HepG2 (cell line): ENCODE data around the gene PSMB11. TPM values are rescaled to one million over a fixed set of nuclear protein-coding genes. Genes with fewer than 3 reads are reported as not detected.

ENCODE experiments used
- ATF7 ChIP-seq, 2 experiments: fragments of 450-650 bp in 1 of 2; sonication (generic) in 1 of 2; formaldehyde crosslinking in 1 of 2; IDR thresholded peaks; 2 replicates each; pipeline versions ENCODE4 v1.4.0 to v1.6.1; 2016 to 2020; ENCODE audit warnings: antibody characterized with exemption in 1 of 2, mild to moderate bottlenecking in 1 of 2, missing genetic modification reagents in 1 of 2
- FOXK1 ChIP-seq: sonication (generic); formaldehyde crosslinking; IDR thresholded peaks from 2 replicates; pipeline ENCODE4 v1.4.0; 2020; ENCODE audit warnings: low read depth, missing genetic modification reagents, borderline replicate concordance
- HNRNPH1 ChIP-seq: fragments of 200-400 bp; formaldehyde crosslinking; optimal IDR thresholded peaks from 2 replicates; pipeline ENCODE3; 2017; ENCODE audit warnings: mild to moderate bottlenecking, low read depth, low read length
- JARID2 ChIP-seq: sonication (generic); formaldehyde crosslinking; IDR thresholded peaks from 2 replicates; pipeline ENCODE4 v1.8.1; 2023; ENCODE audit warnings: missing genetic modification reagents, inconsistent platforms; ENCODE audit not compliant: insufficient replicate concordance
- MAFG ChIP-seq: sonication (generic); formaldehyde crosslinking; IDR thresholded peaks from 2 replicates; pipeline ENCODE4 v1.5.1; 2020; ENCODE audit warnings: mild to moderate bottlenecking, missing genetic modification reagents
- MBNL3 ChIP-seq: fragments of 250-450 bp; sonication (Bioruptor Pico); conservative IDR thresholded peaks from 2 replicates; pipeline ENCODE4 v1.8.0; 2022; ENCODE audit warnings: mild to moderate bottlenecking, inconsistent platforms
- NFE2L2 ChIP-seq: fragments of 150-350 bp; IDR thresholded peaks from 2 replicates; pipeline ENCODE4 v1.6.1; 2014; ENCODE audit warnings: low read length
- RARG ChIP-seq: sonication (generic); formaldehyde crosslinking; IDR thresholded peaks from 2 replicates; pipeline ENCODE4 v1.4.0; 2020; ENCODE audit warnings: low read depth, mild to moderate bottlenecking, missing genetic modification reagents
- RBFOX2 ChIP-seq: fragments of 200-400 bp; formaldehyde crosslinking; IDR thresholded peaks from 2 replicates; pipeline ENCODE4 v1.6.1; 2017; ENCODE audit warnings: low read depth, mild to moderate bottlenecking, low read length
- SRY ChIP-seq: sonication (generic); formaldehyde crosslinking; IDR thresholded peaks from 2 replicates; pipeline ENCODE4 v1.8.0; 2022; ENCODE audit warnings: mild to moderate bottlenecking, missing genetic modification reagents
- ZBTB7A ChIP-seq: sonication (generic); formaldehyde crosslinking; IDR thresholded peaks from 2 replicates; pipeline ENCODE4 v1.8.0; 2022; ENCODE audit warnings: mild to moderate bottlenecking, missing genetic modification reagents
- ZBTB8A ChIP-seq: sonication (generic); formaldehyde crosslinking; IDR thresholded peaks from 2 replicates; pipeline ENCODE4 v1.4.0; 2020; ENCODE audit warnings: mild to moderate bottlenecking, low read depth, missing genetic modification reagents, borderline replicate concordance
- ZNF232 ChIP-seq: sonication (generic); formaldehyde crosslinking; IDR thresholded peaks from 2 replicates; pipeline ENCODE4 v1.4.0; 2020; ENCODE audit warnings: missing genetic modification reagents, borderline replicate concordance
- ZNF552 ChIP-seq: sonication (generic); formaldehyde crosslinking; IDR thresholded peaks from 2 replicates; pipeline ENCODE4 v1.9.0; 2022; ENCODE audit warnings: missing genetic modification reagents, mild to moderate bottlenecking, borderline replicate concordance
- polyA plus RNA-seq, 8 experiments: library from polyadenylated mRNA; depleted of rRNA in 3 of 8; stranded (reverse) in 7 of 8; unstranded in 1 of 8; fragments of >200 nt; fragmentation: Illumina TruSeq in 4 of 8; extraction: Trizol in 4 of 8; gene quantifications; 2 replicates each; pipeline versions ENCODE4 v1.2.1 to v1.2.3, GENCODE V29; 2011 to 2016; ENCODE audit warnings: low read depth in 4 of 8, missing spikeins in 1 of 8, mixed read lengths in 1 of 8; ENCODE audit not compliant: insufficient read depth in 1 of 8
- total RNA-seq, 5 experiments: library from RNA; depleted of rRNA; stranded (reverse); fragments of >200 nt; fragmentation: Illumina TruSeq; extraction: Trizol; gene quantifications; 2 replicates each; pipeline ENCODE4 v1.2.3, GENCODE V29; 2016; ENCODE audit warnings: low read depth in 1 of 5
- TF ChIP-seq, protein P1 (sequence below), 2 experiments: sonication (generic) in 1 of 2; formaldehyde crosslinking in 1 of 2; IDR thresholded peaks; 2 replicates each; pipeline versions ENCODE4 v1.4.0 to v1.6.1; 2016 to 2020; ENCODE audit warnings: borderline replicate concordance in 1 of 2, low read depth in 1 of 2, mild to moderate bottlenecking in 1 of 2, missing genetic modification reagents in 1 of 2
- TF ChIP-seq, protein P2 (sequence below): sonication (generic); formaldehyde crosslinking; IDR thresholded peaks from 2 replicates; pipeline ENCODE4 v1.4.0; 2020; ENCODE audit warnings: missing genetic modification reagents
- TF ChIP-seq, protein P3 (sequence below): sonication (generic); formaldehyde crosslinking; conservative IDR thresholded peaks from 2 replicates; pipeline ENCODE4 v1.8.0; 2022; ENCODE audit warnings: mild to moderate bottlenecking, moderate library complexity, missing genetic modification reagents

PSMB11 gene
- total and polyA plus RNA-seq, 2 of the 13 experiments (the other 11 are each of a cell fraction or from before 2014, with no cell fraction given): not detected

DNA sequence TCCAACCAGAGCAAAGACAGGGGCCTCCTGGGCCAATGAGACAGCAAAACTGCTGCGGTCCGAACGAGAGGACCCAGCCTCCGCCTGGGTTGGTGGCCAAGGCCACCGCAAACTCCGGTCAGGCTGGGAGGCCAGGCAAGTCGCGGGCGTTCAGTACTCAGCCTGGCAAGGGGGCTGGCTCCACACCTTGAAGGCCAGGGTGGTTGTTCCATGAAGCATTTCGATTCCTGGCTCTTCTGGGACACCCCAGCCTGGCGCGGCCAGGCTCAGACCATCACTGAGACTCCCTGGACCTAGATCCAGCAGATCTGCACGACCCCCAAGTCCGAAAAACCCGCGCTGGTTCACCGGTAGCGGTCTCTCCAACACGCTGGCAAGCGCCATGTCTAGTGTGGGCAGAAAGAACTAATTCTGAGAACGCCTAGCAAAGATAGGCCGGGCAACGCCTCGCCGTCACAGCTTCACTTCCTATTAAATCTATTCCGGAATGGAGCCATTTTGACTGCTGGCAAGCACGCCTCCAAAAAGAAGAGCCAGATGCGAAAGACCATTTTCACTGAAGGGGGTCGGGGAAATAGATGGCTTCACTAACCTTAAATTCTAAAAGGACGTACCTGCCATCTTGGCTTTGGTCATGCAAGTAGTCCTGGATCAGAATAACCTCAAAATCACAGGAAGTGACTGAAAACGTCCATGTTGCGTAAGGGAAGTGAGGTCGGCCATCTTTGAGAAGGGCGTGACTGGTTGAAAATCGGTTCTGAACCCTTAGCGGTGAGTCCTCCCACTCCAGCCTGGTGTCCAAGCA lies 7.3 kb upstream of the PSMB11 start, which contains the start of gene PSMB5 (continued):
- TF ChIP-seq RBFOX2: peak; percentile 88
- TF ChIP-seq RARG (CRISPR knock-in tag): 0 out of 2 replicates have a peak, but pooled peaks have one; percentile 53
- TF ChIP-seq SRY (CRISPR knock-in tag): peak; percentile 96; the same call in 1 of the 2 replicates
- TF ChIP-seq ZNF232 (CRISPR knock-in tag): peak; percentile 84
- TF ChIP-seq, protein P1, sequence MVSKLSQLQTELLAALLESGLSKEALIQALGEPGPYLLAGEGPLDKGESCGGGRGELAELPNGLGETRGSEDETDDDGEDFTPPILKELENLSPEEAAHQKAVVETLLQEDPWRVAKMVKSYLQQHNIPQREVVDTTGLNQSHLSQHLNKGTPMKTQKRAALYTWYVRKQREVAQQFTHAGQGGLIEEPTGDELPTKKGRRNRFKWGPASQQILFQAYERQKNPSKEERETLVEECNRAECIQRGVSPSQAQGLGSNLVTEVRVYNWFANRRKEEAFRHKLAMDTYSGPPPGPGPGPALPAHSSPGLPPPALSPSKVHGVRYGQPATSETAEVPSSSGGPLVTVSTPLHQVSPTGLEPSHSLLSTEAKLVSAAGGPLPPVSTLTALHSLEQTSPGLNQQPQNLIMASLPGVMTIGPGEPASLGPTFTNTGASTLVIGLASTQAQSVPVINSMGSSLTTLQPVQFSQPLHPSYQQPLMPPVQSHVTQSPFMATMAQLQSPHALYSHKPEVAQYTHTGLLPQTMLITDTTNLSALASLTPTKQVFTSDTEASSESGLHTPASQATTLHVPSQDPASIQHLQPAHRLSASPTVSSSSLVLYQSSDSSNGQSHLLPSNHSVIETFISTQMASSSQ (IDR thresholded peaks at IDR 0.05; ENCODE audit: low read depth): peak; percentile 12; the same call in 1 of the 2 replicates
- TF ChIP-seq, protein P1 (CRISPR knock-in tag; IDR thresholded peaks at IDR 0.05; ENCODE audit: borderline replicate concordance): peak; percentile 83; the same call in 1 of the 2 replicates
- TF ChIP-seq MBNL3 (CRISPR knock-in tag): no peak
- TF ChIP-seq ZBTB7A (CRISPR knock-in tag): peak; percentile 36; the same call in 1 of the 2 replicates
- peak; percentile 91 for TF ChIP-seq JARID2
- TF ChIP-seq, protein P2, sequence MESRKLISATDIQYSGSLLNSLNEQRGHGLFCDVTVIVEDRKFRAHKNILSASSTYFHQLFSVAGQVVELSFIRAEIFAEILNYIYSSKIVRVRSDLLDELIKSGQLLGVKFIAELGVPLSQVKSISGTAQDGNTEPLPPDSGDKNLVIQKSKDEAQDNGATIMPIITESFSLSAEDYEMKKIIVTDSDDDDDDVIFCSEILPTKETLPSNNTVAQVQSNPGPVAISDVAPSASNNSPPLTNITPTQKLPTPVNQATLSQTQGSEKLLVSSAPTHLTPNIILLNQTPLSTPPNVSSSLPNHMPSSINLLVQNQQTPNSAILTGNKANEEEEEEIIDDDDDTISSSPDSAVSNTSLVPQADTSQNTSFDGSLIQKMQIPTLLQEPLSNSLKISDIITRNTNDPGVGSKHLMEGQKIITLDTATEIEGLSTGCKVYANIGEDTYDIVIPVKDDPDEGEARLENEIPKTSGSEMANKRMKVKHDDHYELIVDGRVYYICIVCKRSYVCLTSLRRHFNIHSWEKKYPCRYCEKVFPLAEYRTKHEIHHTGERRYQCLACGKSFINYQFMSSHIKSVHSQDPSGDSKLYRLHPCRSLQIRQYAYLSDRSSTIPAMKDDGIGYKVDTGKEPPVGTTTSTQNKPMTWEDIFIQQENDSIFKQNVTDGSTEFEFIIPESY (CRISPR knock-in tag): 0 out of 2 replicates have a peak, but pooled peaks have one; percentile 64
- TF ChIP-seq HNRNPH1: no peak
- TF ChIP-seq FOXK1 (CRISPR knock-in tag): peak; percentile 73
- peak; percentile 86; the same call in 1 of the 2 replicates for TF ChIP-seq NFE2L2
- no peak; the same call in 1 of the 2 replicates for TF ChIP-seq ZNF552 (CRISPR knock-in tag)
- peak; percentile 31; the same call in 1 of the 2 replicates for TF ChIP-seq ATF7 (IDR thresholded peaks at IDR 0.05)
- peak; percentile 23; the same call in 1 of the 2 replicates for TF ChIP-seq ATF7 (CRISPR knock-in tag; IDR thresholded peaks at IDR 0.05)
- TF ChIP-seq ZBTB8A: no peak; the same call in 1 of the 2 replicates
- TF ChIP-seq MAFG: no peak
- TF ChIP-seq, protein P3, sequence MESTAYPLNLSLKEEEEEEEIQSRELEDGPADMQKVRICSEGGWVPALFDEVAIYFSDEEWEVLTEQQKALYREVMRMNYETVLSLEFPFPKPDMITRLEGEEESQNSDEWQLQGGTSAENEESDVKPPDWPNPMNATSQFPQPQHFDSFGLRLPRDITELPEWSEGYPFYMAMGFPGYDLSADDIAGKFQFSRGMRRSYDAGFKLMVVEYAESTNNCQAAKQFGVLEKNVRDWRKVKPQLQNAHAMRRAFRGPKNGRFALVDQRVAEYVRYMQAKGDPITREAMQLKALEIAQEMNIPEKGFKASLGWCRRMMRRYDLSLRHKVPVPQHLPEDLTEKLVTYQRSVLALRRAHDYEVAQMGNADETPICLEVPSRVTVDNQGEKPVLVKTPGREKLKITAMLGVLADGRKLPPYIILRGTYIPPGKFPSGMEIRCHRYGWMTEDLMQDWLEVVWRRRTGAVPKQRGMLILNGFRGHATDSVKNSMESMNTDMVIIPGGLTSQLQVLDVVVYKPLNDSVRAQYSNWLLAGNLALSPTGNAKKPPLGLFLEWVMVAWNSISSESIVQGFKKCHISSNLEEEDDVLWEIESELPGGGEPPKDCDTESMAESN: peak; percentile 78; the same call in 1 of the 2 replicates
